IPS-18c (cell line): ENCODE data around the gene DSC3.
A peak's percentile ranks its signal among the peaks of the same experiment; 100 is the strongest.

Experiments used
- H3K4me3 ChIP-seq: 2 replicates; pipeline ENCODE4 v1.7.0; 2013; ENCODE audit warnings: low read depth, mild to moderate bottlenecking, low read length, moderate library complexity; ENCODE audit not compliant: insufficient read depth
- H3K9me3 ChIP-seq: one replicate; pipeline ENCODE4 v1.6.1; 2013; ENCODE audit warnings: mild to moderate bottlenecking, low read length, moderate library complexity; ENCODE audit not compliant: control insufficient read depth, insufficient read depth

DSC3 gene

DNA sequence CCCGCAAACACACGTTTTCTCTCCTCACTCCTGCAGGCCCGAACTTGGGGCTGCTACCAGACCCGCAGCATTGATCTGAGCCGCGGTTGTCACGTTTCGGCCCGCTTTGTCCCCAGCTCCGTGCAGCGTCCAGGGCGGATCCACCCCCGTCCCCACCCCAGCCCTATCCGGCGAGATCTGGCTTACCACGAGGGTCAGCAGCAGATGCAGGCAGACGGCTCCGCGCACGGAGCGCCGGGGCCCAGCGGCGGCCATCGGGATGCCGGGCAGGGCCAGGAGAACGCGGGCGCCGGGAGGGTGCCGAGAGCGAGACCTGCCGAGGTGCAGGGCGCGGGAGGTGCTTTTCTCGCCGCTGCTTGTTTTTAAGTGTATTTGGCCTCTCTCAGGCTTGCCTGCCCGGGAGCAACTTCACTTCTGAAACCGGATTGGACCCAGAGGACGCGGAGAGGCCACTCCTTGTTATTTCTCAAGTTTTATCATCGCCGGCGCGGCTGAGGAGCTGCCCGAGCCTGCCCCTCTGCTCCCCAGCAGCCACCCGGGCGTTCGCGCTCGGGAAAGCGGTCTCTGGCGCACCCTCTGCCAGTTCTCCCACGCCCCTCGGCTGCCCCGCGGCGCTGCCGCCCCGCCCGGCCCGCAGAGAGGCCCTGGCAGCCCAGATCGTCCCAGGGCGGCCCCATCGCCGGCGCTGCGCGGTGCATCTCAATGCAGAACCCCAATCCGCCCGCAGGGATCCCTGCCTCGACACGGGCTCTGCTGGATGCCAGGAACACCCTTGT is at the start of gene DSC3:
Gene DSC3 (minus strand): TSS at position 337 of the 776 bp plus-strand sequence. CDS start 82 bp downstream, at position 255.
- peak within 1 kb of the TSS; percentile 62 for H3K4me3 ChIP-seq
- no peaks in the 10 kb centered on the region for H3K9me3 ChIP-seq

DNA sequence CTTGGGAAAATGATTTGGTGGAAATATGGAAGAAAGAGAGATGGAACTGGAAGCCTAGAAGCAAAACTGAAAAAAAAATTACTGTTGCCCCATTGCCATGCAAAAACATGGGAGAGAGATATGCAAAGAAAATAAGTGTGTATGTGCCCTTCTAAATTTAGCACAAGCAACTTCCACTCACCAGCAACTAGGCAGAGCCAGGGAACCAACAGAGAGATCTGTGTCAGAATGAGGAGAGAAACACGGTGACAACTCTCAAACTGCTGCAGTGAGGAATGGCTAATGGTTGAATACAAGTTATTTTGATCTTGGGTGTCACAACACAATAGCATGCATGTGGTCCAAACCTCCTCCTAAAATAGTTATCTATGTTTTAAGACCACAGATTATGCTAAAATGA is 48.8 kb upstream of the DSC3 start:
- H3K9me3 ChIP-seq, result no peaks in the 10 kb centered on the region
- H3K4me3 ChIP-seq, result no peak overlapping the region

DNA sequence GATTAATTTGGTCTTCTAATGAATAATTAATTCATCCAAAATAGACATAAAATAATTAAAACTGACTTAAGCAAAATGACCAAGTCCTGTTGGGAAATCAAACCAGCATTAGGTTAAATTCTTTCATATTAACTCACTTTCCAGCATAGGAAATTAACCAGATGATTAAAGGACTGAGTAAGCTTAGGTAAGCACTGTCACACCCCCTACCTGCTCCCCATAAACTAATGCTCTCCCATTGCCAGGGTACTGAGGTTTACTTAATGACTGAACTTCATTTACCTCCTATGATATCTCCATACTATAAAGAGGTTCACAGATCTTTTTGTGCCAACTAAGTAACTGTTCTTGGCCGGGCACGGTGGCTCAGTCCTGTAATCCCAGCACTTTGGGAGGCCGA is 46.0 kb upstream of the DSC3 start:
- Histone ChIP-seq H3K9me3 (no peaks in the 10 kb centered on the region), H3K4me3 (no peak overlapping the region)

DNA sequence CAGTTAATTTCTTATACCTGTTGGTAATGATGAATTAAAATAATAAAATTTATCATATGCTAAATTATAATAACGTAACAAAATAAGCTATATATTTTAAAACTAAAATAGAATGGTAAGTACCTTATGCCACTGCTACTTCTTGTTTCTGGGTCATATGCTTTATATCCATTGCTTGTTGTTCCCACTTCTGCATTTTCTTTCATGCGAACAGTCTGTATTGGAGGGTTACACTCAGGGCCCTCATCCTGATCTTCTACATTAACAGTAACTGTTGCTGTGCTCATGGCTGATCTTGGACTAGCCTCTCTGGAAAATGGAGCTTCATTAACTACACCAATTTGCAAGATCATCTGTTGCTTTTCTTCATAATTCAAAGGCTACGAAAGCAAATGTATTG is 37.4 kb upstream of the DSC3 start:
- H3K4me3 ChIP-seq, result no peak overlapping the region

DNA sequence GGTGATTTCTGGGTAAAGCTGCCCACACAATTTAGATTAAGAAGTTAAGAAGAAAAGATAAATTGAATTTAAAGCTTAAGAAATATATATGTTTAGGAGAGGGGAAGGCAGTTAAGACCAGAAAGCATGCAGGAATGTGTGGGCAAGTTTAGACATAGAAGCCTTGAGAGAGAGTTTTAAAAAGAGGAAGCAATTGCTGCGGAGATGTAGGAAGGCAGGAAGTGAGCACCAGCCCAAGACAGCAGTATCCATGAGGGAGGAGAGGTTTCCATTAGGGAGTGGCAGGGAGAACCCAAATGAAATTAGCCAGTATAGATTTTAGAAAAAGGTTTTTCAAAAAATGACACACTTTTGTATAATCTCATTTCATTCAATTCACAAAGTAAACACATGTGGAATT is 35.3 kb upstream of the DSC3 start:
- no peak overlapping the region for H3K4me3 ChIP-seq

More for the DNA sequence above, 37.4 kb upstream of the DSC3 start:
- no peaks in the 10 kb centered on the region for H3K9me3 ChIP-seq

DNA sequence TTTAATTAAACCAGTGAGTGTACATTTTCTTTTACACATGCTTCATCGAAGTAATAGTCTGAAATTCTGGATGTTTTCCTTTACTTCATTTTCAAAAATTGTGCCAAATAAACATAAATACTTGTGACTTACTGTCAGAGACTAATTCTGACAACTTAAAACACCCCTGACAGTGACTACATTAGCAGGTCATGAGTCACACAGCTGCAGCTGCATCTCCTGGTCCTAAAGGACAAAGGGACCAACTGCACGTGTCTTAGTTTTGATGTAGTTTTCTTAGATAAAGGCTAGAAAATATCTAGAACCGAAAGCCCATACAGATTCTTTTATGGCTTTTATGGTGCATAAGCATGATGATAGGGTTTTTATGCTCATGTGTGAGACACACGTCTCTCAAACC is 29.6 kb upstream of the DSC3 start:
- Histone ChIP-seq H3K4me3 (no peak overlapping the region), H3K9me3 (no peaks in the 10 kb centered on the region)

More for the DNA sequence above, 35.3 kb upstream of the DSC3 start:
- H3K9me3 ChIP-seq, result no peaks in the 10 kb centered on the region

DNA sequence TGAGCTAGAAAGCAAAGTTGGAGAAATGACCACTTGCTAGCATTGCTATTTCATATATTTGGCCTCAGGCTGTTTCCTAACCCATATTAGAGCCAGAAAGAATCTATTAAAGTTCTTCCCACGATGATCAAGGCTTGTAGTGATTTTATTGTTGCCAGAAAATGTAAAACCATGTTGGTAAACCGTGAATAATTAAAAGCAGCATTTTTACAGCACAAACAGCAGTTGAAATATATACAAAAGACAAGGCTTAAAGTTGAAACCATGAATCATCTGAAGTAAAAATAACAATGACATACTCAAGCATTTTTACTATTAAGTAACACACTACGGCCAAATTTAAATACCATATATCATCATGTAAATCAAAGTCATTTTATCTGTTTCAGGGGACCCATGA is 27.7 kb upstream of the DSC3 start:
- Histone ChIP-seq H3K4me3 (no peak overlapping the region), H3K9me3 (no peaks in the 10 kb centered on the region)

DNA sequence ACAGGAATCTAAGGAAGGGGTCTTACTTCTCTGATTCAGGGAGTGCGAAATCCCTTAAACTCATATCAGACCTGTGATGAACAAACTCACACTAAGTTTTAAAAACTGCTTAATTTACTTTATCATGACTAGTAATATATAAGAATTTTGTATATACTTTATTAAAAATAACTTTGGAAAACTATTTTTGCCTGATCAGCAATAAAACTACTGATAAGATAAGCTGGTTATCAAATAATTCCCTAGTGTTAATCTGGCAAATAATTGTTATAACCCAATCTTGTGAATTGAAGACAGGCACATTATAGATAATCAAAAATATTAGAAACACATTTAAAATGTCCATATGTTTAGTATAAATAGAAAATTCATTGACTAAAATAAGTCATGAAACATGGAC is 23.7 kb upstream of the DSC3 start:
- H3K9me3 ChIP-seq, result no peaks in the 10 kb centered on the region
- H3K4me3 ChIP-seq, result no peak overlapping the region

DNA sequence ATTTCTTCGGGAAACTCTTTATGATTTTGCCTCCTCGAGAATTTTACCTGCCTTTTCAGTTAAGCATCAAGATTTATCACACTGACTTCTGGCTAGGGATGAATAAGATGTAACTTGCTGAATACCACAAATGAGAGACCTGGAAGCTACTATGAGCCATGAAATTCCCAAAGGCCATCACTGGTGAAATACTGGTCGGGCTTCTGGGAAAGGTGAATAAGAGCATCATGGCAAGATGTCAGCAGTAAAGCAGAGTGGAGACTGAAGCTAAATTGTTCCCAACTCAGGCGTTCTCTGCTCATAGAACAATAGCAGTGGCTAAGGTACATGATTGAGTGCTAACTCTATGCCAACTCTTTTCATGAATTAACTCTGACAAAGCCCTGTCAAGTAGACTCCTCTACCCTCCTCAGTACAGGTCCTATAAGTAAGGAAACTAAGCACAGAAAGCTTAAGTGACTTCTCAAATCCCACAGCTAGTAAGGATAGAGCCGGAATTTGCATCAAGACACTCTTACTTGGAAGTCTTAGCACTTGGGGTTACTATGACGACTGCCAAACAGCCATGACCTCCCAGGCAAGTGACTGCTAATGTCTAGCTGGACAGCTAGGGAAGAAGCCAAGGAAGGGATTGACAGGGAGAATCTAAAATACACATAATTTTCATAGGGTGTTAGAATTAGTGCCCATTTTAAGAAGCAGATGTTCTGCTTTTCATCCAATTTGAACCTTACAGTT is 22.7 kb upstream of the DSC3 start:
- no peaks in the 10 kb centered on the region for H3K9me3 ChIP-seq
- no peak overlapping the region for H3K4me3 ChIP-seq

DNA sequence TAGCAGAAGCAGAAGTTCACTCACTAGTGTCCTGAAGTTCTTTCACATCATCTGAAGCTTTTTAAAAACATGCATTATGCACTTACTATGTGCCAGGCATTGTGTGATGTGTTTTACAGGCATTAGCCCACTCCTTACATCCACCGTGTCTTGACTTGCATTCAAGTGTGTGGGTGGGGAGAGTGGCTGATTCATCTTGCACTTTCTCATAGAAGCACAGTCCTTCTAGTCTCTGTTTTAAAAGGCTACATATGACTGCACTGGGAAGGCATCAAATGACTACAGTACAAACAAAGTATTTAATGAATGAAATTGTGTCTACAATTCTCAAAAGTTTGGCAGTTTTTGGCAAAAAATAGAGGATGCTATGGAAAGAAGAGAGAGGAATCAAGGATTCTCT is 21.6 kb upstream of the DSC3 start:
- Histone ChIP-seq H3K9me3 (no peaks in the 10 kb centered on the region), H3K4me3 (no peak overlapping the region)

DNA sequence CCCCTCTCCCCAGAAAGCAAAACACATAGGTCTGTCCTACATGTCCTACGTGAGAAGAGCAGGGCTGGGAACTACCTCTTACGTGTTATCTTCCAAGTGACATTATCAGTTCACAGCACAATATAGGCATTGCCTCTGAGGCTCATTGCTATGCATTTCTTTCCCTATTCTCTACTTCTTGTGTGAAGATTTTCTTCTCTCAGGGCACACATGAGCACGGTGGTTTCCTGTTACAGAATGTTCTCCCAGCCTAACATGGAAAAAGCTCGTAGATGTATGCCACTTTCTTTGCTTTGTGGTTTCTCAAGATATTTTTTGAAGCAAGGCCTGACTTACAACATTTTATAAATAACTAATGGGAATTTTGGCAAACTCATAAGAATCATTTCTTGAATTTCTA is 19.4 kb upstream of the DSC3 start:
- H3K9me3 ChIP-seq, result no peaks in the 10 kb centered on the region
- no peak overlapping the region for H3K4me3 ChIP-seq

DNA sequence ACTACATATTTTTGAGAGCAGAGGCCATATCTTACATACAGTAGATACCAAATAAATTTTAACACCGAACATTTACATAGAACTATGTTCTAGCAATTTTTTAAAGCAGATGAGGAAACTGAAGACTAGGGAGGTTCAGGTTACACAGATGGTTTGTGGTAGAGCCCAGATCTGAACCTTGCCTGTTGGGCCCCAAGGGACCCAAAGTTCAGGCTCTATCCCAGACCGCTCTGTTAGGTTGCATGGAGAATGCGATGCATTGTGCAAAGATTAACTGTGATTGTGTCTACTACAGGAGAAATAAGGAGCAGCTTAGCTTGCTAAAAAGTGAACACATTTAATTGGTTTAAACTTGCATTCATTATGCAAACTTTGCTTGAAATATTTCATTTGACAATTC is 16.4 kb upstream of the DSC3 start:
- Histone ChIP-seq H3K4me3 (no peak overlapping the region), H3K9me3 (no peaks in the 10 kb centered on the region)

DNA sequence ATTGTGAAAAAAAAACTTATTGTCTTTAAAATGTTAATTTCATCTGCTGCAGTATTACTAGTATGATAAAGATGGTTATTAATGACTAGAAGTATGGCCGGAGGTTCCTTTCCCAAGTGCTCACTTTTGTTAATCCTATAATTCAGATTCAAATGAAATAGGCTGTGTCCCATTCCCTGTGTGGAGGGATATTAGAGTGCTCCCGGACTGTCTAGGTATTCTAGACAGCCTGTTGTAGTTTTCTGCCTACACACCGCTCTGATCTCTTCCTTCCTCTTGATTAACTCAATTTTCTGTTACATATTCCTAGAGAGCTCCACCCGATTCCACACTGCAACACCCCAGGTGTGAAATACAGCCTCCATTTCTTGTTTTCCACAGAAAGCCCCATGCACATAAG is 15.4 kb upstream of the DSC3 start:
- Histone ChIP-seq H3K4me3 (no peak overlapping the region), H3K9me3 (no peaks in the 10 kb centered on the region)

DNA sequence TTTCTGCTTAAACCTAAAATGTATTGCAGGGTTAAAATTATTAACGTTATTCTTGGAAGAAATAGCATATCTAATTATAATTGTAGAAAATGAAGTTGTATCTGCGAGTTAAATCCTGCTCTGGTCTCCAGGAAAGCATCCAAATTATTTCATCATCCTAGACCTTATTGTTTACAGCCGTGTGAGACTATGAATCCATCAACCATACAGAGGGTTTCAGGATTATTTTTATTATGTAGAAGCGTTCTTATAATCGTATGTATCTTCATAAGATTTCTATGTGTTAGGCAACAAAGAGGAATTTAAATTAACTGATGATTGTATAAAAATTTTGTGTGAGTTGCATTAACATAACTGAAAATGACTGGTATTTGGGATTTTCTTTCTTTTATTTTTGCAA is 14.5 kb upstream of the DSC3 start:
- Histone ChIP-seq H3K4me3 (no peak overlapping the region), H3K9me3 (no peaks in the 10 kb centered on the region)

DNA sequence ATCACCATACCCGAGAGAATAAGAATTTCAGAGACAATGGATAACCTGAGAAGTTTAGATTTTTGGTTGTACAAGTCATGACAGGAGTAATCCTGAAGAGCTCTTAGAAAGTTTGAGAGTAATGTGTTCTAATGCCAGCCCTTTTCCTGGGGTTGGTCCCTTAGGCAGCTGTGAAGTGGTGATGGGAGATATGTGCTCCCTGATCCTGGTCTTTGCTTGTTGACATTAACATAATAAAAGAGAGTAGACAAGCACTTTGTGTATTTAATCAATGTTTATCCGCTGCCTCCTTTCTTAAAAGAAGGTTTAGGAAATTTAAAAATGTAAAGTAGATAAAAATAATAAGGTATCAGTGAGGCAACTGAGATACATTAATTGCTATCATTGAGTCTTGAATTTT is 13.8 kb upstream of the DSC3 start:
- no peaks in the 10 kb centered on the region for H3K9me3 ChIP-seq
- H3K4me3 ChIP-seq, result no peak overlapping the region

DNA sequence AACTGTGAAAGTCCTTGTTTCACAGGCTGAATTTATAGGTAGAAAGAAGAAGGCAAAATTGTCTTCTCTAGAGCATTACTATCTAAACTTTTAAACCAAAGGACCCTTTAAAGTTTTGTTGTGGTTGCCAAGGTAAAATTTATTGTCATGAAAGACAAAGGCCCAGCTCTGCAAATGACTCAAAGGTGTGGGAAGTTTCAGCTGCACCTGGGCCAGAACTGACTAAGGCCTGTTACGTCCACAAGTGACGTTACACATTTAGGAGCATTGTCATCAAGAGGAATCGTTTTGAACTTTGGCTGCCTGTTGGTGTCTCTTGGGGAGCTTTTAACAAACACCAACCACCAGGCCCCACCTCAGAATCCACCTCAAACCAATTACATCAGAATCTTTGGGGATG is 8.1 kb upstream of the DSC3 start:
- Histone ChIP-seq H3K9me3 (no peaks in the 10 kb centered on the region), H3K4me3 (no peak overlapping the region)

DNA sequence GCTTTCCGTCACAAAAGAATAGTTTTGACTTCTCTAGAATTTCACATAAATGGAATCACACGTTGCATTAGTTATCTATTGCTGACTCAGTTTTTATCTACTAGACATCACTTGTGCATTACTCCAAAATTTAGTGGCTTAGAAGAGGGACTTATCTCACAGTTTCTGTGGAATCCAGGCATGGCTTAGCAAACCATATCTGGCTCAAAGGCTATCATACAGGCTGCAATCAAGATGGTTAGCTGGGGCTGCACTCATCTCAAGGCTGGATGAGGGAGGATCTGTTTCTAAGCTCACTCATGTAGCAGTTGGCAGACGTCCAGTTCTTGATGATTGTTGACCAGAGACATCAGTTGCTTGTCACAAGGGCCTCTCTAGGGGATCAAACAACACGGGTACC is 6.6 kb upstream of the DSC3 start:
- Histone ChIP-seq H3K9me3 (no peaks in the 10 kb centered on the region), H3K4me3 (no peak overlapping the region)

DNA sequence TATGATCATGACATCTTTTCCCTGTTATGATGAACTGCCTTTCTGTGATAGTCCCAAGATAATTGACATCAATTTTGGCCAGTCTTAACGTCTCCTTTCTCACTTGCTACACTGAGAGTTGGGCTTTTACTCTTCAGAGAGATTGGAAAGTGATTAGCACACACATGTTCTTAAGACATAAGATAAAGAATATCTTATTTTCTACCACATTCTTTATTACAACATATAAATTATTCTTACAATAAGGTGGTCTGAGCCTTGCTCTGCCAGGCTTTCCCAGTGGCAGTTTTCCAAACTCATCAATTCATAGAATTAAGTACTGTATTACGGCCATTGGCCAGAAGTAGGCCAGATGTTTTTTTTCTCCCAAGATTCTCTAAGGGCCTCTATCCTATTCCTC is 5.7 kb upstream of the DSC3 start:
- H3K4me3 ChIP-seq, result no peak overlapping the region
- no peaks in the 10 kb centered on the region for H3K9me3 ChIP-seq
